Sigmoid colon (tissue), 7 donors: ENCODE measurements around the gene ENTPD1. TPM values are rescaled to one million over a fixed set of nuclear protein-coding genes. Genes with fewer than 3 reads are reported as not detected.

Experiments
- DNase-seq: peaks from one replicate; pipeline ENCODE4 v3.0.0-alpha.2; 2019
- H3K27ac ChIP-seq, 4 donors: fragments of 200-600 bp; sonication (generic); one replicate each; pipeline ENCODE4 v1.5.1; 2016 to 2019; ENCODE audit warnings: mild to moderate bottlenecking in 1 of 4
- H3K27me3 ChIP-seq, 3 donors: fragments of 200-600 bp; sonication (generic); one replicate each; pipeline ENCODE4 v1.5.1; 2019; ENCODE audit warnings: mild to moderate bottlenecking in 1 of 3
- H3K36me3 ChIP-seq, 4 donors: fragments of 200-600 bp; sonication (generic); one replicate each; pipeline ENCODE4 v1.5.1; 2016 to 2019
- H3K4me1 ChIP-seq, 4 donors: fragments of 200-600 bp; sonication (generic); one replicate each; pipeline ENCODE4 v1.5.1; 2017 to 2019
- H3K4me3 ChIP-seq, 4 donors: fragments of 200-600 bp; sonication (generic); one replicate each; pipeline ENCODE4 v1.5.1; 2017 to 2019; ENCODE audit warnings: mild to moderate bottlenecking in 2 of 4, moderate library complexity in 1 of 4
- H3K9me3 ChIP-seq, 4 donors: fragments of 200-600 bp in 3 of 4; sonication (generic) in 3 of 4; one replicate each; pipeline versions ENCODE4 v1.5.1 to v1.6.1; 2013 to 2019
- CTCF ChIP-seq, 4 experiments: fragments of 450-650 bp in 3 of 4; fragments of 200-600 bp in 1 of 4; IDR thresholded peaks; one replicate each; pipeline ENCODE4 v1.5.1; 2016 to 2019; ENCODE audit warnings: antibody characterized with exemption in 4 of 4, mild to moderate bottlenecking in 3 of 4, moderate library complexity in 2 of 4
- EP300 ChIP-seq, 4 donors: sonication (generic); formaldehyde crosslinking; IDR thresholded peaks; one replicate each; pipeline ENCODE4 v1.6.1; 2017; ENCODE audit warnings: antibody characterized with exemption in 4 of 4
- POLR2A ChIP-seq, 2 donors: fragments of 450-650 bp; IDR thresholded peaks; one replicate each; pipeline ENCODE4 v1.6.1; 2016; ENCODE audit warnings: antibody characterized with exemption in 2 of 2, mild to moderate bottlenecking in 2 of 2, moderate library complexity in 2 of 2
- POLR2AphosphoS5 ChIP-seq, 4 donors: sonication (generic); formaldehyde crosslinking; IDR thresholded peaks; one replicate each; pipeline ENCODE4 v1.6.1; 2017; ENCODE audit warnings: antibody characterized with exemption in 4 of 4
- WGBS, 2 donors: extraction: QIAGEN DNeasy Blood & Tissue Kit; methylation state at CpG; one replicate each; pipeline ENCODE4 v1.1.7; 2013; 5-methylcytosine and 5-hydroxymethylcytosine counted together
- intact Hi-C: fragments of 100-400 bp; cut with DNase I; formaldehyde crosslinking; loops from one replicate; pipeline ENCODE4 v1.15.1; 2023
- polyA plus RNA-seq, 3 donors: library from polyadenylated mRNA; stranded (reverse); fragments of 200-250 nt; gene quantifications; one replicate each; pipeline ENCODE4 v1.2.3, GENCODE V29; 2013
- total RNA-seq, 4 donors: library from RNA; depleted of rRNA; stranded (reverse); fragments of >200 nt; gene quantifications; one replicate each; pipeline ENCODE4 v1.1.0, GENCODE V29; 2016
- donor health status: healthy with polysubstance abuse.
- donor health status: Bipolar disorder and iron deficiency.
- donor health status: healthy.

The ENTPD1 gene
- total and polyA plus RNA-seq, 7 donors: 5.4 to 112 (median 18.5) TPM

DNA sequence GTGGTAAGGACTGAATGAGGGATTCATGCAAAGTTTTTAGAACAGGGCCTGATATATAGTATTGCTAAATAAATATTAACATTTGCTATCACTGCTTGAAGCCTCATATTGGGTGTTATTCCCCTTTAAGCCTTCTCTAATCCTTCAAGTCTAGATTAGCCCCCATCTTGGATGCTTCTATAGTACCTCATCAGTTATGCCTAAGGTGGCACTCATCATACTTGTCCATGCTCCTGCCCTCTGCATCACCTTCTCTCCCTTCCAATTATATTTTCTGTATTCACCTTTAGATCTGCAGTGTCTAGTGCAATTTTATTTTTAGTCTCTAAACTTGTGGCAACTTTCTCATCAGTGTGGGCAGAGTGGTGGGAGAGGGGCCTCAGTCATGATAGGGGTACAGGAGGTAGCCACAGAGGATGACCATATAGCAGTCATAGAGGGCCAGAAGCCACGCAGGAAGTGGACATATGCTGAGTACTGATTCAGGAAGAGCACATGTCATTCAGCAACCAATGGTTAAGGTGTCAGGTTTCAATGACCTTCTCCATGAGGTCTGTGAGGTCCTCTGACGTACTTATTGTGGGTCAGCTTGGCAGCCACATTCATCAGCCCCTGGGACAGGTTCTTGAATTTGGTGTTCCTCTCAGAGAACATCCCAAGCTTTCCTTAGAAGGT, 2.5 kb downstream of the ENTPD1 start:
- TF ChIP-seq CTCF (IDR thresholded peaks at IDR 0.05) (no peak), EP300 (IDR thresholded peaks at IDR 0.05) (peak in 1 of 4 donors; percentile 12), POLR2AphosphoS5 (IDR thresholded peaks at IDR 0.05) (peak in 1 of 4 donors; percentile 4)
- Histone ChIP-seq H3K36me3 (no peaks in the 10 kb centered on the region), H3K4me3 (peak overlapping the region in 1 of 4 donors; percentile 51), H3K27me3 (no peaks in the 10 kb centered on the region), H3K27ac (peak overlapping the region; percentile 30 to 86 (median 77)), H3K4me1 (peaks cover 0 to 48% (median 43%) of the 10 kb centered on the region in 4 donors), H3K9me3 (no peaks in the 10 kb centered on the region)
- intact Hi-C loops: loop anchor here (5.0 kb wide), 2 partner anchors 34 to 84 kb away; no protein-coding TSS in a partner anchor
- 66 to 76% methylated on average over 2 of the region's 2 CpGs for WGBS, 2 donors
- no peak for DNase-seq

- Histone ChIP-seq H3K9me3 (no peaks in the 10 kb centered on the region), H3K4me3 (no peak overlapping the region), H3K27ac (peak overlapping the region; percentile 30 to 86 (median 77)), H3K27me3 (no peaks in the 10 kb centered on the region), H3K4me1 (peaks cover 0 to 48% (median 43%) of the 10 kb centered on the region in 4 donors), H3K36me3 (no peaks in the 10 kb centered on the region)
- TF ChIP-seq CTCF (IDR thresholded peaks at IDR 0.05): no peak
- peak in 2 of 4 donors; percentile 9 to 34 for TF ChIP-seq POLR2AphosphoS5 (IDR thresholded peaks at IDR 0.05)
- intact Hi-C loops: loop anchor here (5.0 kb wide), 2 partner anchors 33 to 83 kb away; no protein-coding TSS in a partner anchor
- WGBS, 2 donors: 69 to 77% methylated on average over 3 of the region's 3 CpGs
- no peak for DNase-seq
Measured at GRCh38 chr10:95759233-95759826, 3.4 kb downstream of the ENTPD1 start.

DNA sequence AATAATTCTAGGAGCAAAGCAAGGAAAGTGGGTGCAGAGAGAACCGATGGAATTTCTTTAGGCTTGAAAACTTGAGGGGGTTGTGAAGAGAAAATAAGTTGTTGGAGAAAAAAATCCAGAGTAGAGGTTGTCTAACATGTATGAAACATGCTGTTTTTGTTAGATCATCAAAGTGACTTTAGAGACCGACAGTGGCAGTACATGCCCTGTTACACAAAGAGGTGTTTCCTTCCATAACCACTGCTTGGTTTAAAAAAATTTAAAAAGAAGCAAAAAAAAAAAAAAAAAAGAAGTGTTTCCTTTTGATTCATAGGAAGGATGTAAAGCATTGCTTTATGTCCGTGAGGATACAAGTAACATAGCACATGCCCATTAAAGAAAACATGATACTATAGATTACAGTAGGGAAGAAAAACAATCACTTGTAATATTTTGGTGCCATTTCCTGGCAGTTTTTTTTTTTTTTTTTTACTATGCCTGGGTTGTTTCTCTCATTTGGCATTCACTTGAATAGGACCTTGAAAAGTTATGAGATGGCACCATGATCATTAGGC, 6.1 kb downstream of the ENTPD1 start:
- intact Hi-C loops: no loop called here
- H3K27me3 ChIP-seq: no peaks in the 10 kb centered on the region
- peaks cover 0 to 48% (median 37%) of the 10 kb centered on the region in 4 donors for H3K4me1 ChIP-seq
- H3K9me3 ChIP-seq: no peaks in the 10 kb centered on the region
- DNase-seq: no peak
- H3K36me3 ChIP-seq: no peaks in the 10 kb centered on the region
- TF ChIP-seq EP300 (IDR thresholded peaks at IDR 0.05): no peak
- TF ChIP-seq POLR2A (IDR thresholded peaks at IDR 0.05): no peak
- no peak for TF ChIP-seq CTCF (IDR thresholded peaks at IDR 0.05)
- no peak for TF ChIP-seq POLR2AphosphoS5 (IDR thresholded peaks at IDR 0.05)
- peak overlapping the region; percentile 18 to 49 (median 36) for H3K27ac ChIP-seq
- WGBS, 2 donors: 56 to 77% methylated on average over 3 of the region's 3 CpGs
- H3K4me3 ChIP-seq: no peak overlapping the region

DNA sequence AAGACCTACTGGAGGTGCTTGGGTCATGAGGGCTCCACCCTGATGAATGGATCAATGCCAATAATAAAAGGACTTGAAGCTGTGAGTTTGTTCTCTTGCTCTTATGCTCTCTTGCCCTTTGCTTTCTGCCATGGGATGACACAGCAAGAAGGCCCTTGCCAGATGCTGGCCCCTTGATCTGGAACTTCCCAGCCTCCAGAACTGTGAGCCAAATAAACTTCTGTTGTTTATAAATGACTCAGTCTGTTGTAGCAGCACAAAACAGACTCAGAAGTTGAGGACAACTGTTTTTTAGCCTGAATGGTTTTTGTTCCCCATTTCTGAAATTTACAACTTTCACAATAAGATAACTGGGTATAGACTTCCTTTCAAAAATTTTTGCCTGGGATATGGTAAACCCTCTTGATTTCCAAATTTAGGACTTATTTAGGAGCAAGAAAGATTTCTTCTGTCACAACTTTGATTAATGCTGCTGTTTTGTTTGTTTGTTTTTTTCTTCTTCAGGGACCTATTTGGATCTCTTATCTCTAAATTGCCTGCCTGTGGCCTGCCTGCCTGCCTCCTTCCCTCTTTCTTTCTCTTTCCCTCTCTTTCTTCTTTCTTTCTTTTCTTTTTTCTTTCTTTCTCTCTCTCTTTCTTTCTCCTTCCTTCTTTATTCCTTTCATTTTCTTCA, 12.1 kb downstream of the ENTPD1 start:
- peaks cover 0 to 10% (median 2%) of the 10 kb centered on the region in 4 donors for H3K4me1 ChIP-seq
- no peak for TF ChIP-seq EP300 (IDR thresholded peaks at IDR 0.05)
- H3K36me3 ChIP-seq: no peaks in the 10 kb centered on the region
- no peaks in the 10 kb centered on the region for H3K9me3 ChIP-seq
- no peak for DNase-seq
- no peaks in the 10 kb centered on the region for H3K27me3 ChIP-seq
- H3K27ac ChIP-seq: peak overlapping the region in 2 of 4 donors; percentile 38 to 50
- H3K4me3 ChIP-seq: no peak overlapping the region
- intact Hi-C loops: no loop called here
